HL-60 (cell line): ENCODE results near the gene SOWAHA.

Experiments used
- GABPA ChIP-seq: IDR thresholded peaks from 2 replicates; pipeline ENCODE4 v1.6.1; 2012; ENCODE audit warnings: low read depth
- REST ChIP-seq: IDR thresholded peaks from 2 replicates; pipeline ENCODE4 v1.6.1; 2012; ENCODE audit warnings: low read depth; ENCODE audit not compliant: insufficient replicate concordance
- TF ChIP-seq, protein P1 (sequence below): IDR thresholded peaks from one replicate; pipeline ENCODE4 v1.5.1; 2011; ENCODE audit warnings: low read length, control low read depth, inconsistent platforms; ENCODE audit not compliant: insufficient read depth

DNA sequence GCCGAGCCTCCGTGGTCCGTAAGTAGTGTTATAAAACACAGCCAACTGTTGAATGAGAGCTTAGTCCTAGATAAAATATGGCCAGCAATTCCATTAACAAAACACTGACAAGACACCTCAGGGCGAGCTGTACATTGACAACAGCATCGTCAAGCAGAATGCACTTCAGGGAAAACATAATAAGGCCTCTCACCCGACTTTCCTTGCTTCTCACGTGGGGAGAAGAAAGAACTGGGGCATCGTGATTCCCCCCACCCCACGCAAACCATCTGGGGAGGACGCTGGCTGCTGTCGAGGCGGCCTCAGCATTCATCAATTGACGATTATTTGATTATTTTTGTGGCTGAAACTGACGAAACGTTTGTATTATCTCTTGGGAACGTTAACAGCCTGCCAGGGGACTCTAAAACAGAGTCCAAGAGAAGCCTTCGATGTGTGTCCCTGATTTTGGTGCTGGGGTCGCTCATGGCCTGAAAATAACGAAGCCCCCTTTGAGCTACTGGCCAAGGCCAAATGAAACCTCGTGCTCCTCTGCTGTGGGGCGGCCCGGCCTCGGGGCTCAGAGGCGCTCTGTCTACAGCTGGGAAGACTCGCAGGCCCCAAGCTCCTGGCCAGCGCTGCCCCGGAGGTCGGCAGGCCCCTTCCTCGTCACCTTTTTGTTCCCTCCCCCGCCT, 52.7 kb downstream of the SOWAHA start:
- TF ChIP-seq, protein P1, sequence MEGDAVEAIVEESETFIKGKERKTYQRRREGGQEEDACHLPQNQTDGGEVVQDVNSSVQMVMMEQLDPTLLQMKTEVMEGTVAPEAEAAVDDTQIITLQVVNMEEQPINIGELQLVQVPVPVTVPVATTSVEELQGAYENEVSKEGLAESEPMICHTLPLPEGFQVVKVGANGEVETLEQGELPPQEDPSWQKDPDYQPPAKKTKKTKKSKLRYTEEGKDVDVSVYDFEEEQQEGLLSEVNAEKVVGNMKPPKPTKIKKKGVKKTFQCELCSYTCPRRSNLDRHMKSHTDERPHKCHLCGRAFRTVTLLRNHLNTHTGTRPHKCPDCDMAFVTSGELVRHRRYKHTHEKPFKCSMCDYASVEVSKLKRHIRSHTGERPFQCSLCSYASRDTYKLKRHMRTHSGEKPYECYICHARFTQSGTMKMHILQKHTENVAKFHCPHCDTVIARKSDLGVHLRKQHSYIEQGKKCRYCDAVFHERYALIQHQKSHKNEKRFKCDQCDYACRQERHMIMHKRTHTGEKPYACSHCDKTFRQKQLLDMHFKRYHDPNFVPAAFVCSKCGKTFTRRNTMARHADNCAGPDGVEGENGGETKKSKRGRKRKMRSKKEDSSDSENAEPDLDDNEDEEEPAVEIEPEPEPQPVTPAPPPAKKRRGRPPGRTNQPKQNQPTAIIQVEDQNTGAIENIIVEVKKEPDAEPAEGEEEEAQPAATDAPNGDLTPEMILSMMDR = no peak
- TF ChIP-seq GABPA (no peak), REST (no peak)
